NCI-H748 (cell line): Measurements from ENCODE around the gene TMEM33.
A peak's percentile ranks its signal among the peaks of the same experiment; 100 is the strongest.
"Not testable (repeated sequence)": the region's sequence is repeated elsewhere in the genome, so short reads cannot be mapped to it uniquely, and the experiment has no call there.

ENCODE experiments used
- DNase-seq: peaks from one replicate; lab custom pipeline; 2025; ENCODE audit not compliant: unreplicated experiment; lab: John Stamatoyannopoulos, UW

Gene TMEM33

GRCh38 chr4:41934901-41935651 lies at the start of gene TMEM33:
TMEM33 (plus strand) TSS chr4:41935429; CDS start chr4:41935485, 56 bp downstream.
- DNase-seq, result peak; percentile 89

- no peak for DNase-seq
Measured at GRCh38 chr4:41885456-41885855, 49.8 kb upstream of the TMEM33 start.

GRCh38 chr4:41887277-41887676 lies 48.0 kb upstream of the TMEM33 start:
- DNase-seq, result no peak

GRCh38 chr4:41887821-41888686 lies 47.2 kb upstream of the TMEM33 start:
- DNase-seq, result peak; percentile 32

- no peak for DNase-seq
Measured at GRCh38 chr4:41888687-41889074, 46.5 kb upstream of the TMEM33 start.

- no peak for DNase-seq
Measured at GRCh38 chr4:41889317-41889716, 45.9 kb upstream of the TMEM33 start.

- DNase-seq, result no peak
Measured at GRCh38 chr4:41890085-41890484, 45.1 kb upstream of the TMEM33 start.

- no peak for DNase-seq
Measured at GRCh38 chr4:41896648-41897047, 38.6 kb upstream of the TMEM33 start.

- DNase-seq, result no peak
Measured at GRCh38 chr4:41897698-41898097, 37.5 kb upstream of the TMEM33 start.

- DNase-seq, result not testable (repeated sequence)
Measured at GRCh38 chr4:41909136-41909535, 26.1 kb upstream of the TMEM33 start.

GRCh38 chr4:41912546-41912945 lies 22.7 kb upstream of the TMEM33 start:
- no peak for DNase-seq

- DNase-seq, result no peak
Measured at GRCh38 chr4:41913509-41913908, 21.7 kb upstream of the TMEM33 start.

GRCh38 chr4:41918278-41918677 lies 17.0 kb upstream of the TMEM33 start:
- DNase-seq, result no peak

- not testable (repeated sequence) for DNase-seq
Measured at GRCh38 chr4:41920416-41920815, 14.8 kb upstream of the TMEM33 start.

GRCh38 chr4:41921476-41921875 lies 13.8 kb upstream of the TMEM33 start:
- no peak for DNase-seq

- no peak for DNase-seq
Measured at GRCh38 chr4:41927796-41928499, 7.3 kb upstream of the TMEM33 start.

- no peak for DNase-seq
Measured at GRCh38 chr4:41930139-41930831, 4.9 kb upstream of the TMEM33 start.

GRCh38 chr4:41932988-41933387 lies 2.2 kb upstream of the TMEM33 start:
- no peak for DNase-seq

- no peak for DNase-seq
Measured at GRCh38 chr4:41933997-41934503, 1.2 kb upstream of the TMEM33 start.

- no peak for DNase-seq
Measured at GRCh38 chr4:41934514-41934900, 722 bp upstream of the TMEM33 start.

GRCh38 chr4:41935652-41936021 lies 408 bp downstream of the TMEM33 start:
- peak; percentile 39 for DNase-seq
